Measurements from ENCODE around the gene R3HDML. TPM values are rescaled to one million over a fixed set of nuclear protein-coding genes. Genes with fewer than 3 reads are reported as not detected.

The R3HDML gene
- total and polyA plus RNA-seq, 2 of the 13 experiments (the other 11 are each of a cell fraction or from before 2014, with no cell fraction given): not detected

DNA sequence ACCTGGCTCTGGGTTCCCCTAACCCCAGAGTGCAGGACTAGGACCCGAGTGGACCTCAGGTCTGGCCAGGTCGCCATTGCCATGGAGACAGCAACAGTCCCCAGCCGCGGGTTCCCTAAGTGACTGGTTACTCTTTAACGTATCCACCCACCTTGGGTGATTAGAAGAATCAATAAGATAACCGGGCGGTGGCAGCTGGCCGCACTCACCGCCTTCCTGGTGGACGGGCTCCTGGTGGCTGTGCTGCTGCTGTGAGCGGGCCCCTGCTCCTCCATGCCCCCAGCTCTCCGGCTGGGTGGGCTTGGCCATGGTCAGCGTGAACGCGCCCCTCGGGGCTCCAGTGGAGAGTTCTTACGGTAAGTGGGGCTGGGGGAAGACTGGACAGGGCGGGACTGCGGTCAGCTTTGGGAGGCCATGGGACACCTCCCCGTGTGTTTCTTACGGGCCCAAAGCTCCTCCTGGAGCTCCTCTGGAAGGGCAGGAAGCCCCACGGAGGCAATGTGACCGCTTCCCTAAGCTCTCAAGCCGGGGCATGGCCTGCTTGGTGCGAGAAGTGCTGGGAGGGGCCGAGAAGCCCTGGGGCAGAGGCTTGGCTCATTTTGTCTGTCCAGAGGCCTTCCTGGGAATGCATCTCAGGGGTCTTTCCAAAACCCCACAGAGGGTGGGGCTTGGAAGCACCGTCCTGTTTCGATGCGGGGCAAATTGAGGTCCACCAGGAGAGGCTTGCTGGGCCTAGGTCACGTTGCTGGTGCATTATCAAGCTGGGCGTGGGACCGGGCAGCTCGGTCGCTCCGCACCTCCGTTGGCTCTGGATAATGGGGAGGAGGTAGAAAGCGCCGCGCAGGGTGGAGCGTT, 18.9 kb downstream of the R3HDML start, which contains the start of gene HNF4A (continued):
- TF ChIP-seq, protein P1, sequence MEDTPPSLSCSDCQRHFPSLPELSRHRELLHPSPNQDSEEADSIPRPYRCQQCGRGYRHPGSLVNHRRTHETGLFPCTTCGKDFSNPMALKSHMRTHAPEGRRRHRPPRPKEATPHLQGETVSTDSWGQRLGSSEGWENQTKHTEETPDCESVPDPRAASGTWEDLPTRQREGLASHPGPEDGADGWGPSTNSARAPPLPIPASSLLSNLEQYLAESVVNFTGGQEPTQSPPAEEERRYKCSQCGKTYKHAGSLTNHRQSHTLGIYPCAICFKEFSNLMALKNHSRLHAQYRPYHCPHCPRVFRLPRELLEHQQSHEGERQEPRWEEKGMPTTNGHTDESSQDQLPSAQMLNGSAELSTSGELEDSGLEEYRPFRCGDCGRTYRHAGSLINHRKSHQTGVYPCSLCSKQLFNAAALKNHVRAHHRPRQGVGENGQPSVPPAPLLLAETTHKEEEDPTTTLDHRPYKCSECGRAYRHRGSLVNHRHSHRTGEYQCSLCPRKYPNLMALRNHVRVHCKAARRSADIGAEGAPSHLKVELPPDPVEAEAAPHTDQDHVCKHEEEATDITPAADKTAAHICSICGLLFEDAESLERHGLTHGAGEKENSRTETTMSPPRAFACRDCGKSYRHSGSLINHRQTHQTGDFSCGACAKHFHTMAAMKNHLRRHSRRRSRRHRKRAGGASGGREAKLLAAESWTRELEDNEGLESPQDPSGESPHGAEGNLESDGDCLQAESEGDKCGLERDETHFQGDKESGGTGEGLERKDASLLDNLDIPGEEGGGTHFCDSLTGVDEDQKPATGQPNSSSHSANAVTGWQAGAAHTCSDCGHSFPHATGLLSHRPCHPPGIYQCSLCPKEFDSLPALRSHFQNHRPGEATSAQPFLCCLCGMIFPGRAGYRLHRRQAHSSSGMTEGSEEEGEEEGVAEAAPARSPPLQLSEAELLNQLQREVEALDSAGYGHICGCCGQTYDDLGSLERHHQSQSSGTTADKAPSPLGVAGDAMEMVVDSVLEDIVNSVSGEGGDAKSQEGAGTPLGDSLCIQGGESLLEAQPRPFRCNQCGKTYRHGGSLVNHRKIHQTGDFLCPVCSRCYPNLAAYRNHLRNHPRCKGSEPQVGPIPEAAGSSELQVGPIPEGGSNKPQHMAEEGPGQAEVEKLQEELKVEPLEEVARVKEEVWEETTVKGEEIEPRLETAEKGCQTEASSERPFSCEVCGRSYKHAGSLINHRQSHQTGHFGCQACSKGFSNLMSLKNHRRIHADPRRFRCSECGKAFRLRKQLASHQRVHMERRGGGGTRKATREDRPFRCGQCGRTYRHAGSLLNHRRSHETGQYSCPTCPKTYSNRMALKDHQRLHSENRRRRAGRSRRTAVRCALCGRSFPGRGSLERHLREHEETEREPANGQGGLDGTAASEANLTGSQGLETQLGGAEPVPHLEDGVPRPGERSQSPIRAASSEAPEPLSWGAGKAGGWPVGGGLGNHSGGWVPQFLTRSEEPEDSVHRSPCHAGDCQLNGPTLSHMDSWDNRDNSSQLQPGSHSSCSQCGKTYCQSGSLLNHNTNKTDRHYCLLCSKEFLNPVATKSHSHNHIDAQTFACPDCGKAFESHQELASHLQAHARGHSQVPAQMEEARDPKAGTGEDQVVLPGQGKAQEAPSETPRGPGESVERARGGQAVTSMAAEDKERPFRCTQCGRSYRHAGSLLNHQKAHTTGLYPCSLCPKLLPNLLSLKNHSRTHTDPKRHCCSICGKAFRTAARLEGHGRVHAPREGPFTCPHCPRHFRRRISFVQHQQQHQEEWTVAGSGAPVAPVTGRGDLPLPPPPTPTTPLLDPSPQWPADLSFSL (CRISPR knock-in tag; IDR thresholded peaks at IDR 0.05): peak; percentile 62
- TF ChIP-seq ZSCAN31 (CRISPR knock-in tag; IDR thresholded peaks at IDR 0.05; ENCODE audit: low read depth) (peak; percentile 98), BRD4 (CRISPR knock-in tag; IDR thresholded peaks at IDR 0.05) (peak; percentile 79; the same call in 1 of the 2 replicates), FOXO1 (CRISPR knock-in tag; IDR thresholded peaks at IDR 0.05) (peak; percentile 65), ZNF138 (CRISPR knock-in tag; IDR thresholded peaks at IDR 0.05; ENCODE audit: low read depth) (peak; percentile 95), MED1 (CRISPR knock-in tag; IDR thresholded peaks at IDR 0.05) (peak; percentile 90), ESRRA (CRISPR knock-in tag; IDR thresholded peaks at IDR 0.05; ENCODE audit: low read depth) (peak; percentile 78), ZNF562 (CRISPR knock-in tag; IDR thresholded peaks at IDR 0.05; ENCODE audit: borderline replicate concordance) (no peak)
- TF ChIP-seq, protein P2, sequence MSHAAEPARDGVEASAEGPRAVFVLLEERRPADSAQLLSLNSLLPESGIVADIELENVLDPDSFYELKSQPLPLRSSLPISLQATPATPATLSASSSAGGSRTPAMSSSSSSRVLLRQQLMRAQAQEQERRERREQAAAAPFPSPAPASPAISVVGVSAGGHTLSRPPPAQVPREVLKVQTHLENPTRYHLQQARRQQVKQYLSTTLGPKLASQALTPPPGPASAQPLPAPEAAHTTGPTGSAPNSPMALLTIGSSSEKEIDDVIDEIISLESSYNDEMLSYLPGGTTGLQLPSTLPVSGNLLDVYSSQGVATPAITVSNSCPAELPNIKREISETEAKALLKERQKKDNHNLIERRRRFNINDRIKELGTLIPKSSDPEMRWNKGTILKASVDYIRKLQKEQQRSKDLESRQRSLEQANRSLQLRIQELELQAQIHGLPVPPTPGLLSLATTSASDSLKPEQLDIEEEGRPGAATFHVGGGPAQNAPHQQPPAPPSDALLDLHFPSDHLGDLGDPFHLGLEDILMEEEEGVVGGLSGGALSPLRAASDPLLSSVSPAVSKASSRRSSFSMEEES (CRISPR knock-in tag; IDR thresholded peaks at IDR 0.05): peak; percentile 25; the same call in 1 of the 2 replicates
- TF ChIP-seq, protein P3, sequence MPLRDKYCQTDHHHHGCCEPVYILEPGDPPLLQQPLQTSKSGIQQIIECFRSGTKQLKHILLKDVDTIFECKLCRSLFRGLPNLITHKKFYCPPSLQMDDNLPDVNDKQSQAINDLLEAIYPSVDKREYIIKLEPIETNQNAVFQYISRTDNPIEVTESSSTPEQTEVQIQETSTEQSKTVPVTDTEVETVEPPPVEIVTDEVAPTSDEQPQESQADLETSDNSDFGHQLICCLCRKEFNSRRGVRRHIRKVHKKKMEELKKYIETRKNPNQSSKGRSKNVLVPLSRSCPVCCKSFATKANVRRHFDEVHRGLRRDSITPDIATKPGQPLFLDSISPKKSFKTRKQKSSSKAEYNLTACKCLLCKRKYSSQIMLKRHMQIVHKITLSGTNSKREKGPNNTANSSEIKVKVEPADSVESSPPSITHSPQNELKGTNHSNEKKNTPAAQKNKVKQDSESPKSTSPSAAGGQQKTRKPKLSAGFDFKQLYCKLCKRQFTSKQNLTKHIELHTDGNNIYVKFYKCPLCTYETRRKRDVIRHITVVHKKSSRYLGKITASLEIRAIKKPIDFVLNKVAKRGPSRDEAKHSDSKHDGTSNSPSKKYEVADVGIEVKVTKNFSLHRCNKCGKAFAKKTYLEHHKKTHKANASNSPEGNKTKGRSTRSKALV (CRISPR knock-in tag; IDR thresholded peaks at IDR 0.05): peak; percentile 96
- TF ChIP-seq, protein P4, sequence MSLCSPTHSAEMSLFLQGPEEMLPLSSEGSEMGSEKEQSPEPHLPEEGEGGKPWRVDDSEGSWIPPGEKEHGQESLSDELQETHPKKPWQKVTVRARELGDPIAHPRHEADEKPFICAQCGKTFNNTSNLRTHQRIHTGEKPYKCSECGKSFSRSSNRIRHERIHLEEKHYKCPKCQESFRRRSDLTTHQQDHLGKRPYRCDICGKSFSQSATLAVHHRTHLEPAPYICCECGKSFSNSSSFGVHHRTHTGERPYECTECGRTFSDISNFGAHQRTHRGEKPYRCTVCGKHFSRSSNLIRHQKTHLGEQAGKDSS (CRISPR knock-in tag; IDR thresholded peaks at IDR 0.05; ENCODE audit: borderline replicate concordance, low read depth): peak; percentile 88
- TF ChIP-seq, protein P5, sequence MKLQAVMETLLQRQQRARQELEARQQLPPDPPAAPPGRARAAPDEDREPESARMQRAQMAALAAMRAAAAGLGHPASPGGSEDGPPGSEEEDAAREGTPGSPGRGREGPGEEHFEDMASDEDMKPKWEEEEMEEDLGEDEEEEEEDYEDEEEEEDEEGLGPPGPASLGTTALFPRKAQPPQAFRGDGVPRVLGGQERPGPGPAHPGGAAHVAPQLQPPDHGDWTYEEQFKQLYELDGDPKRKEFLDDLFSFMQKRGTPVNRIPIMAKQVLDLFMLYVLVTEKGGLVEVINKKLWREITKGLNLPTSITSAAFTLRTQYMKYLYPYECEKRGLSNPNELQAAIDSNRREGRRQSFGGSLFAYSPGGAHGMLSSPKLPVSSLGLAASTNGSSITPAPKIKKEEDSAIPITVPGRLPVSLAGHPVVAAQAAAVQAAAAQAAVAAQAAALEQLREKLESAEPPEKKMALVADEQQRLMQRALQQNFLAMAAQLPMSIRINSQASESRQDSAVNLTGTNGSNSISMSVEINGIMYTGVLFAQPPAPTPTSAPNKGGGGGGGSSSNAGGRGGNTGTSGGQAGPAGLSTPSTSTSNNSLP (IDR thresholded peaks at IDR 0.05; ENCODE audit: low read depth, low read length): peak; percentile 76; the same call in 1 of the 2 replicates
- TF ChIP-seq, protein P6, sequence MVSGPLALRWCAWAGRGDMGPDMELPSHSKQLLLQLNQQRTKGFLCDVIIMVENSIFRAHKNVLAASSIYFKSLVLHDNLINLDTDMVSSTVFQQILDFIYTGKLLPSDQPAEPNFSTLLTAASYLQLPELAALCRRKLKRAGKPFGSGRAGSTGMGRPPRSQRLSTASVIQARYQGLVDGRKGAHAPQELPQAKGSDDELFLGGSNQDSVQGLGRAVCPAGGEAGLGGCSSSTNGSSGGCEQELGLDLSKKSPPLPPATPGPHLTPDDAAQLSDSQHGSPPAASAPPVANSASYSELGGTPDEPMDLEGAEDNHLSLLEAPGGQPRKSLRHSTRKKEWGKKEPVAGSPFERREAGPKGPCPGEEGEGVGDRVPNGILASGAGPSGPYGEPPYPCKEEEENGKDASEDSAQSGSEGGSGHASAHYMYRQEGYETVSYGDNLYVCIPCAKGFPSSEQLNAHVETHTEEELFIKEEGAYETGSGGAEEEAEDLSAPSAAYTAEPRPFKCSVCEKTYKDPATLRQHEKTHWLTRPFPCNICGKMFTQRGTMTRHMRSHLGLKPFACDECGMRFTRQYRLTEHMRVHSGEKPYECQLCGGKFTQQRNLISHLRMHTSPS (CRISPR knock-in tag; IDR thresholded peaks at IDR 0.05; ENCODE audit: low read depth): peak; percentile 83

Data from HepG2 (cell line).